Measurements from ENCODE around the gene CARS1.
"Not testable (repeated sequence)": the region's sequence is repeated elsewhere in the genome, so short reads cannot be mapped to it uniquely, and the experiment has no call there.

CARS1 gene

GRCh38 chr11:3090096-3090901, 33.1 kb upstream of the CARS1 start:
- no peak for DNase-seq (ENCODE audit: low read depth in 3 of 3)

- no peak for DNase-seq (ENCODE audit: low read depth in 3 of 3)
These were observed 32.2 kb upstream of the CARS1 start for GRCh38 chr11:3089236-3090061.

GRCh38 chr11:3088806-3089205, 31.6 kb upstream of the CARS1 start:
- DNase-seq (ENCODE audit: low read depth in 3 of 3): no peak

- no peak for DNase-seq (ENCODE audit: low read depth in 3 of 3)
These were observed 30.9 kb upstream of the CARS1 start for GRCh38 chr11:3087821-3088800.

GRCh38 chr11:3087373-3087772, 30.1 kb upstream of the CARS1 start:
- no peak for DNase-seq (ENCODE audit: low read depth in 3 of 3)

- DNase-seq (ENCODE audit: low read depth in 3 of 3): no peak
These were observed 29.5 kb upstream of the CARS1 start for GRCh38 chr11:3086671-3087150.

GRCh38 chr11:3086114-3086513, 28.9 kb upstream of the CARS1 start:
- DNase-seq (ENCODE audit: low read depth in 3 of 3): no peak

GRCh38 chr11:3085052-3085451, 27.8 kb upstream of the CARS1 start:
- DNase-seq (ENCODE audit: low read depth in 3 of 3): no peak

- DNase-seq (ENCODE audit: low read depth in 3 of 3): no peak
These were observed 26.1 kb upstream of the CARS1 start for GRCh38 chr11:3083321-3083720.

- DNase-seq (ENCODE audit: low read depth in 3 of 3): no peak
These were observed 24.1 kb upstream of the CARS1 start for GRCh38 chr11:3081386-3081751.

- DNase-seq (ENCODE audit: low read depth in 3 of 3): no peak
These were observed 23.6 kb upstream of the CARS1 start for GRCh38 chr11:3080733-3081385.

- no peak for DNase-seq (ENCODE audit: low read depth in 3 of 3)
These were observed 22.9 kb upstream of the CARS1 start for GRCh38 chr11:3080104-3080503.

GRCh38 chr11:3077846-3078440, 20.7 kb upstream of the CARS1 start:
- no peak for DNase-seq (ENCODE audit: low read depth in 3 of 3)

GRCh38 chr11:3077189-3077836, 20.1 kb upstream of the CARS1 start:
- DNase-seq (ENCODE audit: low read depth in 3 of 3): no peak

- no peak for DNase-seq (ENCODE audit: low read depth in 3 of 3)
These were observed 17.8 kb upstream of the CARS1 start for GRCh38 chr11:3074912-3075589.

GRCh38 chr11:3073029-3073435, 15.8 kb upstream of the CARS1 start:
- DNase-seq (ENCODE audit: low read depth in 3 of 3): no peak

- no peak for DNase-seq (ENCODE audit: low read depth in 3 of 3)
These were observed 12.2 kb upstream of the CARS1 start for GRCh38 chr11:3069425-3069824.

GRCh38 chr11:3066308-3066707, 9.1 kb upstream of the CARS1 start:
- not testable (repeated sequence) for DNase-seq (ENCODE audit: low read depth in 3 of 3)

GRCh38 chr11:3064709-3065108, 7.5 kb upstream of the CARS1 start:
- DNase-seq (ENCODE audit: low read depth in 3 of 3): not testable (repeated sequence)

GRCh38 chr11:3063876-3064275, 6.7 kb upstream of the CARS1 start:
- DNase-seq (ENCODE audit: low read depth in 3 of 3): not testable (repeated sequence)

All from stimulated activated CD4-positive, alpha-beta T cell treated with anti-CD3 and anti-CD28 coated beads, TNF-alpha, amount 100 ng/mL, for 4 hours (primary cell).